ENCODE data around the gene SLC7A1. TPM values are rescaled to one million over a fixed set of nuclear protein-coding genes. Genes with fewer than 3 reads are reported as not detected.

SLC7A1 gene
- polyA plus RNA-seq, 2 of the 4 experiments (the other 2 are of a cell fraction), result 19.9 to 24.8 TPM

- no peak overlapping the region for H3K27ac ChIP-seq
- no peaks in the 10 kb centered on the region for H3K4me1 ChIP-seq
- FAIRE-seq, result no peak
- 58% methylated on average over 14 of the region's 14 CpGs for WGBS (ENCODE audit: missing lambda C conversion rate)
- H3K4me3 ChIP-seq, result no peak overlapping the region
- CTCF ChIA-PET, result interaction anchor here (0.6 to 1.5 kb wide), 3 partner anchors 17 to 1043 kb away, joined by 3 to 4 read pairs (median 4); no protein-coding TSS in a partner anchor
- H3K9me3 ChIP-seq, result no peaks in the 10 kb centered on the region
- TF ChIP-seq PHF8 (IDR thresholded peaks at IDR 0.05; ENCODE audit: borderline replicate concordance, low read depth) (no peak), TFCP2L1 (CRISPR knock-in tag; IDR thresholded peaks at IDR 0.05) (no peak), JUN (IDR thresholded peaks at IDR 0.05) (no peak), USF2 (IDR thresholded peaks at IDR 0.05) (no peak), CHD4 (IDR thresholded peaks at IDR 0.05; ENCODE audit: borderline replicate concordance) (no peak), BHLHE40 (IDR thresholded peaks at IDR 0.05; ENCODE audit: low read depth, low read length) (no peak), ZC3H11A (IDR thresholded peaks at IDR 0.05) (no peak), TP53 (CRISPR knock-in tag; IDR thresholded peaks at IDR 0.05) (no peak), ZNF302 (CRISPR knock-in tag; IDR thresholded peaks at IDR 0.05) (no peak), HMGXB4 (CRISPR knock-in tag; IDR thresholded peaks at IDR 0.05; ENCODE audit: borderline replicate concordance) (no peak), MAFK (IDR thresholded peaks at IDR 0.05; ENCODE audit: partially characterized antibody) (no peak)
- no peak overlapping the region for H3K4me2 ChIP-seq
- ATAC-seq, result no peak
- no peak for DNase-seq (ENCODE audit: low read depth in 1 of 2, low spot score in 1 of 2)
- POLR2A ChIA-PET, result no interaction called here
These were observed 105.6 kb downstream of the SLC7A1 start for GRCh38 chr13:29489650-29490560.

GRCh38 chr13:29487466-29488454, 107.7 kb downstream of the SLC7A1 start:
- POLR2A ChIA-PET, result no interaction called here
- ATAC-seq (no peak), FAIRE-seq (no peak), DNase-seq (ENCODE audit: low read depth in 1 of 2, low spot score in 1 of 2) (no peak)
- WGBS (ENCODE audit: missing lambda C conversion rate), result 49% methylated on average over 19 of the region's 22 CpGs
- CTCF ChIA-PET, result interaction anchor here (0.9 to 1.8 kb wide), 2 partner anchors 15 to 20 kb away, joined by 3 to 6 read pairs; no protein-coding TSS in a partner anchor
- TF ChIP-seq GATA3 (IDR thresholded peaks at IDR 0.05; ENCODE audit: borderline replicate concordance), result no peak
- no peak for TF ChIP-seq ZNF302 (CRISPR knock-in tag; IDR thresholded peaks at IDR 0.05)
- no peak for TF ChIP-seq HOXB5 (CRISPR knock-in tag; IDR thresholded peaks at IDR 0.05)
- TF ChIP-seq HEYL (CRISPR knock-in tag; IDR thresholded peaks at IDR 0.05), result no peak
- no peak for TF ChIP-seq HOXA7 (CRISPR knock-in tag; IDR thresholded peaks at IDR 0.05)
- TF ChIP-seq CEBPB (IDR thresholded peaks at IDR 0.05), result no peak
- TF ChIP-seq RAD21 (conservative IDR thresholded peaks at IDR 0.05 in 1 of 2, IDR thresholded peaks at IDR 0.05 in 1 of 2), result no peak
- no peak for TF ChIP-seq TP53 (CRISPR knock-in tag; IDR thresholded peaks at IDR 0.05)
- no peak for TF ChIP-seq BCL3 (IDR thresholded peaks at IDR 0.05)
- TF ChIP-seq PHF8 (IDR thresholded peaks at IDR 0.05; ENCODE audit: borderline replicate concordance, low read depth), result no peak
- no peak for TF ChIP-seq ZSCAN20 (CRISPR knock-in tag; IDR thresholded peaks at IDR 0.05)
- TF ChIP-seq CBX8 (IDR thresholded peaks at IDR 0.05), result no peak
- no peak for TF ChIP-seq POLR2AphosphoS2 (conservative IDR thresholded peaks at IDR 0.05; ENCODE audit: low read length)
- no peak for TF ChIP-seq MAX (IDR thresholded peaks at IDR 0.05)
- no peak for TF ChIP-seq JUNB (IDR thresholded peaks at IDR 0.05)
- TF ChIP-seq KDM1A (IDR thresholded peaks at IDR 0.05; ENCODE audit: low read depth), result no peak
- TF ChIP-seq FOXS1 (CRISPR knock-in tag; IDR thresholded peaks at IDR 0.05), result no peak
- no peak overlapping the region for H3K4me2 ChIP-seq
- H3K4me1 ChIP-seq, result no peaks in the 10 kb centered on the region
- H3K9me3 ChIP-seq, result no peaks in the 10 kb centered on the region
- H3K4me3 ChIP-seq, result no peak overlapping the region
- H3K27ac ChIP-seq, result no peak overlapping the region

All from A549 (cell line).